ENCODE data around the gene RTP5.

GRCh38 chr2:241900251-241901017, 30.9 kb downstream of the RTP5 start:
- no peak for TF ChIP-seq POLR2A (IDR thresholded peaks at IDR 0.05)
- TF ChIP-seq CTCF (IDR thresholded peaks at IDR 0.05) = no peak

All from heart left ventricle (tissue), 13 donors.